ENCODE results near the gene ATP6V1C2. TPM values are rescaled to one million over a fixed set of nuclear protein-coding genes. Genes with fewer than 3 reads are reported as not detected.

Gene ATP6V1C2
- not detected in 2 replicates for total RNA-seq

GRCh38 chr2:10721396-10722251 lies at the start of gene ATP6V1C2:
TSS of gene ATP6V1C2 (plus strand) at chr2:10721630. CDS start at chr2:10722850, 1,220 bp downstream.

GRCh38 chr2:10812362-10813162 lies 91.1 kb downstream of the ATP6V1C2 start, which contains the start of gene PDIA6:
TSS of gene PDIA6 (minus strand) at chr2:10812785. CDS start at chr2:10812696, 89 bp downstream.

Other genes with a start within 250 kb of the ATP6V1C2 start
- 29.7 and 33.6 TPM in 2 replicates for gene NOL10, start 31.7 kb upstream of the ATP6V1C2 start, total RNA-seq
- 582 and 609 TPM in 2 replicates for gene PDIA6, start 91.2 kb downstream of the ATP6V1C2 start, total RNA-seq
- gene KCNF1, start 190.3 kb downstream of the ATP6V1C2 start, total RNA-seq: not detected in 2 replicates

Data from smooth muscle cell of the pulmonary artery (primary cell).